GM10266 (cell line): ENCODE measurements around the gene SUMO2.
"Not testable (repeated sequence)": the region's sequence is repeated elsewhere in the genome, so short reads cannot be mapped to it uniquely, and the experiment has no call there.

ENCODE experiments used
- DNase-seq: peaks from one replicate; pipeline ENCODE4 v3.0.0; 2012; ENCODE audit errors: extremely low spot score
- CTCF ChIP-seq: IDR thresholded peaks from 2 replicates; pipeline ENCODE4 v1.5.1; 2012; ENCODE audit warnings: mild to moderate bottlenecking, low read depth; ENCODE audit not compliant: control insufficient read depth, insufficient read depth; ENCODE audit errors: missing control alignments

SUMO2 gene

GRCh38 chr17:75160211-75160610 is 22.5 kb downstream of the SUMO2 start:
- TF ChIP-seq CTCF, result no peak
- no peak for DNase-seq

GRCh38 chr17:75159196-75160031 is 23.3 kb downstream of the SUMO2 start:
- no peak for TF ChIP-seq CTCF
- no peak for DNase-seq

- not testable (repeated sequence) for DNase-seq
Observed at GRCh38 chr17:75158480-75158879, 24.3 kb downstream of the SUMO2 start.

GRCh38 chr17:75155191-75155601 is 27.6 kb downstream of the SUMO2 start:
- DNase-seq, result no peak

GRCh38 chr17:75154195-75155106 is 28.3 kb downstream of the SUMO2 start, which contains the start of gene JPT1:
Gene JPT1, minus strand, starts transcription at chr17:75154512. Its CDS starts 115 bp downstream, at chr17:75154397.
- peak; percentile 98 for DNase-seq
- no peak for TF ChIP-seq CTCF

More at GRCh38 chr17:75155191-75155601, 27.6 kb downstream of the SUMO2 start:
- TF ChIP-seq CTCF, result no peak

- DNase-seq, result peak; percentile 39
- no peak for TF ChIP-seq CTCF
Observed at GRCh38 chr17:75153780-75154194, 29.0 kb downstream of the SUMO2 start.

- DNase-seq, result peak; percentile 51
- no peak for TF ChIP-seq CTCF
Observed at GRCh38 chr17:75152922-75153779, 29.6 kb downstream of the SUMO2 start.
